IPS DF 19.7 (cell line): ENCODE results near the gene LTV1.
"Not testable (repeated sequence)": the region's sequence is repeated elsewhere in the genome, so short reads cannot be mapped to it uniquely, and the experiment has no call there.

Experiments used
- DNase-seq: peaks from one replicate; pipeline ENCODE4 v3.0.0-alpha.2; 2013; ENCODE audit warnings: low read depth, low spot score

Gene LTV1

DNA sequence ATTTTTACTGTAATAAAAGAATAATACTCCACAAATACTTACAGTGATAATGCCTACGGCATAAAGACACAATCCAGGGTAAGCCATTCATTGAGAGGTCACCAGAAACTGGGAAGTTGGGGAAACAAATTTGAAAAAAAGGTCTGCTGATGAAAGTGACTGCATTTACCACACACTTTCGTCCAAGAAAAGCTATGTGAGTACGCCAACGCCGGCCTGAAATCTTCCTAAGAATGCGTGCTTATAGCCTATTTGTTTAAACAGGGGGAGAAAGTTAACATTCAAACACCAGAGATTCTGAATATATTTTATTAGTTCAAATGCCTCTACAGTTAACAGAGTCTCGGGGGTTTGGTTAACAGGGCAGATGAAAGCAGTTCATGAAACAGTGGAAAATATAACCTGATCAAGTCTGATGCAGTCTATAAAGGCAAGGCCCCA is 657 bp upstream of the LTV1 start:
- DNase-seq, result no peak

DNA sequence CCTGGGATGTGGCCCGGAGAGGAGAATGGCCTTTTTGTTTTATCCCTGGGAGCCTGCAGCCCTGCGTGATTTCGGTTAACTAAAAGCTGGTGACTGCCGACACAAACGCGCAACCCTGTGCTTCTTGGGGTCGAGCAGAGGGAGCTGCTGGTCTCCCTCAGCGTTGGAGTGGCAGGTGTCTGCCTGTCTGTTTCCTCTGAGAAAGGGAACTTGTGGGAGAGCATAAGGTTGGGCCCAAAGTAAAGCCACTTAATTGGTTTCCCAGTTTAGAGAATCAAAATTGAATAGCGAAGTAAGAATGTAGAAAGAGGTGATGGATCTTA is 500 bp downstream of the LTV1 start:
- DNase-seq, result no peak

DNA sequence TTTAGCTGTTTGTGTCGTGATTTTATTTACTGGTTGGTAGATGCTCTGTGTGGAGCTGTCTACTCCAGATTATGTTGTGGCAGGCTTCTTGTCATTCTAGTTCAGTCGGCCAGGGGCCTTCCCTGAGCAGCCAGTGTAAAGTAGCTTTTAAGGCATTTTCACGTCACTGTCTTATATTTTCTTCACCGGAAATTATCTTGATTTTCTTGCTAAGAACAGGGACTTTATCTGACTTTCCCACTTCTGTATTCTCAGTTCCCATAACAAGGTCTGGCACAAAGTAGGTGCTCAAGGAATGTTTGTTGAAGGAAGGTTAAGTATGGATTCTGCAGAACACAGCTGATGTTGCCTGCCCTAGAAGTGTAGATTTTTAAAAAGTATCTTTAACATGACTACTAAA is 868 bp downstream of the LTV1 start:
- DNase-seq, result no peak

DNA sequence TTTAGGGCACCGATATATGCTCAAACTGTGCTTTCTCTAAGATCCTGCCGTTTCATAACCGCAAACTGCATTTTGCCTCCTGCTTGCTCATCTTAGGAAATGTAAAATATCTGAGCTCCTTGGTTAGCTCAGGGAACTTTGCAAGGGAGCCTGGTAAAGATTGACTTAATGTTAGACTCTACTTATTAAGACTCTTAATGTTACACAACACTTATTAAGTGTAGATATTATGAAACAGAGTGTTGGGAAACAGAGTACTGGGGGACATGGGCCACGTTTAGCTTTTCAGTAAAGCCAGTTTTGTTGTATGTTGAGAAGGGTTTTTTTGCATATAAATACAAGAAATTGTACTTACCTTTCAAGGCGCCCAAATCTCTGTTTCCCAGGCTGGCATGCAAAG is 1.9 kb downstream of the LTV1 start:
- DNase-seq, result no peak

DNA sequence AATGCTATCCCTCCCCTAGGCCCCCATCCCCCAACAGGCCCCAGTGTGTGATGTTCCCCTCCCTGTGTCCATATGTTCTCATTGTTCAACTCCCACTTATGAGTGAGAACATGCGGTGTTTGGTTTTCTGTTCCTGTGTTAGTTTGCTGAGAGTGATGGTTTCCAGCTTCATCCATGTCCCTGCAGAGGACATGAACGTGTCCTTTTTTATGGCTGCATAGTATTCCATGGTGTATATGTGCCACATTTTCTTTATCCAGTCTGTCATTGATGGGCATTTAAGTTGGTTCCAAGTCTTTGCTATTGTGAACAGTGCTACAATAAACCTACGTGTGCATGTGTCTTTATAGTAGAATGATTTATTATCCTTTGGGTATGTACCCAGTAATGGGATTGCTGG is 8.6 kb downstream of the LTV1 start:
- not testable (repeated sequence) for DNase-seq

DNA sequence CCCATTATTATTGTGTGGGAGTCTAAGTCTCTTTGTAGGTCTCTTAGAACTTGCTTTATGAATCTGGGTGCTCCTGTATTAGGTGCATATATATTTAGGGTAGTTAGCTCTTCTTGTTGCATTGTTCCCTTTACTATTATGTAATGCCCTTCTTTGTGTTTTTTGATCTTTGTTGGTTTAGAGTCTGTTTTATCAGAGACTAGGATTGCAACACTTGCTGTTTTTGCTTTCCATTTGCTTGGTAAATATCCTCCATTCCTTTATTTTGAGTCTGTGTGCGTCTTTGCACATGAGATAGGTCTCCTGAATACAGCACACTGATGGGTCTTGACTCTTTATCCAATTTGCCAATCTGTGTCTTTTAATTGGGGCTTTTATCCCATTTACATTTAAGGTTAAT is 11.9 kb downstream of the LTV1 start:
- DNase-seq, result not testable (repeated sequence)

DNA sequence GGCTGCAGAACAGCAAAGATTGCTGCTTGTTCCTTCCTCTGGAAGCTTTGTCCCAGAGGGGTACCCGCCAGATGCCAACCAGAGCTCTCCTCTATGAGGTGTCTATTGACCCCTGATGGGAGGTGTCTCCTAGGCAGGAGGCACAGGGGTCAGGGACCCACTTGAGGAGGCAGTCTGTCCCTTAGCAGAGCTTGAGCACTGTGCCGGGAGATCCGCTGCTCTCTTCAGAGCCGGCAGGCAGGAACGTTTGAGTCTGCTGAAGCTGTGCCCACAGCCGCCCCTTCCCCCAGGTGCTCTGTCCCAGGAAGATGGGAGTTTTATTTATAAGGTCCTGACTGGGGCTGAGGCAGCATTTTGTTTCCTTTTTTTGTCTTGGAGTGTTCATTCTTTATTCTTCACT is 13.6 kb downstream of the LTV1 start:
- DNase-seq, result not testable (repeated sequence)

DNA sequence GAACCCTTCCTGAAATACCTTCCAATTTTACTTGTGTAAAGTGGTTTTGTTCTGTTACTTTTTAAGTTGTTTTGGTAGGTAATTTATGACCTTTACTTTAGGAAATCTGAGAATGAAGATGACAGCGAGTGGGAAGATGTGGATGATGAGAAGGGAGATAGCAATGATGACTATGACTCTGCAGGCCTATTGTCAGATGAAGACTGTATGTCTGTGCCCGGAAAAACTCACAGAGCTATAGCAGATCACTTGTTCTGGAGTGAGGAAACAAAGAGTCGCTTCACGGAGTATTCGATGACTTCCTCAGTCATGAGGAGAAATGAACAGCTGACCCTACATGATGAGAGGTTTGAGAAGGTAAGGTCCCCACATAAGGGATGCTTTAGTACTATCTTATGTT is 14.5 kb downstream of the LTV1 start:
- DNase-seq, result no peak

DNA sequence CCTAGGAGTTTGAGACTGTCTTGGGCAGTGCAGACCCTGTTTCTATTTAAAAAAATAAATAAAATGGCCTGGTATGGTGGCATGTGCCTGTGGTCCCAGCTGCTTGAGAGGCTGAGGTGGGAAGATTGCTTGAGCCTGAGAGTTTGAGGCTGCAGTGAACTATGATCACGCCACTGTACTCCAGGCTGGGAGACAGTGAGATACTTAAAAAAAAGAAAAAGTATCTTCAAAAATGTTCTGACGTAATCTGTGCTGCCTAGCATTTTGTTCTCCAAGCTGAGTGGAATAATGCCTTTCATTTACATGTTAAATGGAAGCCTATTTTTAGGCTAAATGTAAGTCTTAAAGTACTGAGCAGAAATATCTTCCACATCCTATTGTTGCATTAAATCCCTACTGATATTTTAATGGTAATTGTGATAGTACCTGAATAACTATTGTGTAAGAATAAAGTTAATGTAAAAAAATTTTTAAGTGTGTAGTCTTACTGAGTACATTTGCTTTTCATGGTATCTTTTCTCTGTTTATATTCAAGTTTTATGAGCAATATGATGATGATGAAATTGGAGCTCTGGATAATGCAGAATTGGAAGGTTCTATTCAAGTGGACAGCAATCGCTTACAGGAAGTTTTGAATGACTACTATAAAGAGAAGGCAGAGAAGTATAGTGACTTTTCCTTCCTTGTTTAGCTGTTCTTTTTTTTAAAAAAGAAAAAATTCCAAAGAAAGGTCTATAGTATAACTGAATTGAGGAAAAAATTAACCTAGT is 16.9 kb downstream of the LTV1 start:
- DNase-seq, result no peak

DNA sequence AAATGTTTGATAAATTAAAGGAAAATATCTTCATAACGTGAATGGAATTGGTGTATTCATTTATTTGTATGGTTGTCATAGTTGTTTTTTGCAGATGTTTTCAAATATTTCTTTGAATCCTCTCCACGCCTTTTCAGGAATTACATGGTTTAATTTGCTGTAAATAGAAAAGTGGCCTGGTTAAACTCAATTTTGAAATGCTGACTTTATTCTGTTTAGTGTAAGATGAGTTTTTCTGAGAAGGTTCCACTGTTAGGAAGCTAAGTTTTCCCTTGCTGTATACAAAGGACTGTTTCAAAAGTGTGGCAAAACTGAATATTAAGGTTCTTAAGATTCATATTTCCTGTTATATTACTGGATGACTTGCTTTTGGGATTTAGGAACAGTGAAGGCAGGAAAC is 20.6 kb downstream of the LTV1 start:
- no peak for DNase-seq

DNA sequence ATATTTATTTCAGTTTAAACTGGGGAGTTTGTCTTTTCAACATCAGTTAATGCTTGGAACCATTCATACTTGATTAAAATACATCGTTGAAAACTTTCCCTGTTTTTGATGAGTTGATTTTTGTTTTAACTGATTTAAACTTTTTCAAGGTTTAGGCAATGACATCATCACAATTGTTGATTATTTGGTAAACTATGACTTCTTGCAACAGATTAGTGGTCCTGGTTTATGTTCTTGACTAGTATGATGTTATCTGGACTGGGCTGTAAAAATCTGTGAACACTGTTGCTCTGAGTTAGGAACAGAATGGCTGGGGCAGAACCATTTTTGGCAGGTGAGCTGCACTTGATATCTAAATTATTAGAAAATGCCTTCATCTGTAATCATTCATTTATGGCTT is 21.1 kb downstream of the LTV1 start, which contains the start of gene ZC2HC1B:
TSS of gene ZC2HC1B (plus strand) at position 241 of the 400 bp plus-strand sequence. CDS start at position 307, 66 bp downstream.
- no peak for DNase-seq

DNA sequence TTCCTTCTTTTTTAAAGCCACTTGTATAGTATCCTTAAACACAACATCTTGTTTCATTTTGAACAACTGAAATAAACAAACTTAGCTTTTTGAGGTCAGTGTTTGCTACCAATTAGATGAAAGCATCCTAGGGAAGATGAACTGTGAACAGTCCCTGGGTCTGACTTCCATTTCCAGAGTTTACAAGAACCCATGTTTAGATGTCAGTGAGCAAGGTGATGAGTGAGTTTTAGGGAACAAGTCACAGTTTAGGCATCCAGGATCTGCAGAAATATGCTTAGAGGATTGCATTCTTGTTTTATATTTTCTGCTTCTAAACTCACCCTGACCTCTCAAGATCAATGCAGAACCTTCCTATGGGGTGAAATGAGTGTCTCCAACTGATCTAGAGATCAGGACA is 24.1 kb downstream of the LTV1 start:
- no peak for DNase-seq

DNA sequence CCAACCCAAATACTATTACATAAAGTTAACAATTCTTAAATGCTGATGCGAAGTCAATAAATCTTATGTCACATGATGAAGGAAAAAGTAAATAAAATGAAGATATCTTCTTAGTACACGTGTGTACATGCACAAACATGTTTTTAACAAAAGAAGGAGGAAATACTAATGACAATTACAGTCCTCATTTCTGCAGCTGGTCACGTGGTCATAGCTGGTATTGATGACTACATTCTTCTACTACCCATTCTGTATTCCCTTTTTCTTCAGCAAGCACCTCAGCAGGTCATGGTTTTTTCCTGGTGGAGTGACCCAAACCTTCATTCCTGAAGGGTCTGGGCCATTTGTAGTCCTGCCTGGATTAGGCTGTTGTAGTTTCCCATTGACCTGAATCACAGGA is 25.7 kb downstream of the LTV1 start:
- DNase-seq, result not testable (repeated sequence)

DNA sequence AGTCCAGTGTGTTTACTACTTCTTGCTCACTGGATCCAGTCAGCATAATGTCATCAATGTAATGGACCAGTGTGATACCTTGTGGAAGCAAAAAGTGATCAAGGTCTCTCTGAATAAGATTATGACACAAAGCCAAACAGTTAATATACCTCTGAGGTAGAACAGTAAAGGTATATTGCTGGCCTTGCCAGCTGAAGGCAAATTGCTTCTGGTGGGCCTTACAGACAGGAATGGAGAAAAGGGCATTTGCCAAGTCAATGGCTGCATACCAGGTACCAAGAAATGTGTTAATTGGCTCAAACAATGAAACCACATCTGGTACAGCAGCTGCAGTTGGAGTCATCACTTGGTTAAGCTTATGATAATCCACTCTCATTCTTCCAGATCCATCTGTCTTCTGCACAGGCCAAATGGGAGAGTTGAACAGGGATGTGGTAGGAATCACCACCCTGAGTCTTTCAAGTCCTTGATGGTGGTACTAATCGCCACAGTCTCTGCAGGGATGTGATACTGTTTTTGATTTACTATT is 28.1 kb downstream of the LTV1 start:
- DNase-seq, result not testable (repeated sequence)

DNA sequence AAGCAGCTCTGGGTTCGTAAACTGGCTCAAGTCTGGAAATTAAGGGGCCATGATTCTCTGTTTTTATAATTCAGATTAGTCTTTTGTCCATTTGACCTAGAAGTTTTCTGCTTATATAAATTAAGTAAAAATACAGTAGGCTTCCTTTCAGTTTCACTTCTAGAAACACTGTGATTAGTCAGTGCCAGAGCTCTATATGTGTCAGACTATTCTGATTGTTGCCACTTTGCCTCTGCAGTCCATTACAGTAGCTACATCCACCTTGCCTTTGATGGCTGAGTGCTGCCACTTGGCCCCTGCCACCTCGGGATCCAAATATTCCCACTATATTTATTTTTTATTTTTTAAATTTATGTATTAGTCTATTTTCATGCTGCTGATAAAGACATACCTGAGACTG is 29.1 kb downstream of the LTV1 start:
- DNase-seq, result no peak

DNA sequence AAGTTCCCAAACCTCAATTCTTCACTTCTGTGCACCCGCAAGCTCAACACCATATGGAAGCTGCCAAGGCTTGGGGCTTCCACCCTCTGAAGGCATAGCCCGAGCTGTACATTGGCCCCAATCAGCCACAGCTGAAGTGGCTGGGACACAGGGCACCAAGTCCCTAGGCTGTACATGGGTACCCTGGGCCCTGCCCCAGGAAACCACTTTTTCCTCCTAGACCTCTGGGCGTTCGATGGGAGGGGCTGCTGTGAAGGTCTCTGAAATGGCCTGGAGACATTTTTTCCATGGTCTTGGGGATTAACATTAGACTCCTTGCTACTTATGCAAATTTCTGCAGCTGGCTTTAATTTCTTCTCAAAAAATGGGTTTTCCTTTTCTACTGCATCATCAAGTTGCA is 30.5 kb downstream of the LTV1 start:
- DNase-seq, result not testable (repeated sequence)

DNA sequence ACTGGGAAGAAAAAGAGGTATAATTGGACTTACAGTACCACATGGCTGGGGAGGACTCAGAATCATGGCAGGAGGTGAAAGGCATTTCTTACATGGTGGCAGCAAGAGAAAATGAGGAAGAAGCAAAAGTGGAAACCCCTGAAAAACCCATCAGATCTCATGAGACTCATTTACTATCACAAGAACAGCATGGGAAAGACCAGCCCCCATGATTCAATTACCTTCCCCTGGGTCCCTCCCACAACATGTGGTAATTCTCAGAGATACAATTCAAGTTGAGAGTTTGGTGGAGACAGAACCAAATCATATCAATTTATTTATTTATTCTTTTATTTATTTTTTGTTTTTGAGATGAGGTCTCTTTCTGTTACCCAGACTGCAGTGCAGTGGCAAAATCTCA is 31.4 kb downstream of the LTV1 start:
- DNase-seq, result not testable (repeated sequence)

DNA sequence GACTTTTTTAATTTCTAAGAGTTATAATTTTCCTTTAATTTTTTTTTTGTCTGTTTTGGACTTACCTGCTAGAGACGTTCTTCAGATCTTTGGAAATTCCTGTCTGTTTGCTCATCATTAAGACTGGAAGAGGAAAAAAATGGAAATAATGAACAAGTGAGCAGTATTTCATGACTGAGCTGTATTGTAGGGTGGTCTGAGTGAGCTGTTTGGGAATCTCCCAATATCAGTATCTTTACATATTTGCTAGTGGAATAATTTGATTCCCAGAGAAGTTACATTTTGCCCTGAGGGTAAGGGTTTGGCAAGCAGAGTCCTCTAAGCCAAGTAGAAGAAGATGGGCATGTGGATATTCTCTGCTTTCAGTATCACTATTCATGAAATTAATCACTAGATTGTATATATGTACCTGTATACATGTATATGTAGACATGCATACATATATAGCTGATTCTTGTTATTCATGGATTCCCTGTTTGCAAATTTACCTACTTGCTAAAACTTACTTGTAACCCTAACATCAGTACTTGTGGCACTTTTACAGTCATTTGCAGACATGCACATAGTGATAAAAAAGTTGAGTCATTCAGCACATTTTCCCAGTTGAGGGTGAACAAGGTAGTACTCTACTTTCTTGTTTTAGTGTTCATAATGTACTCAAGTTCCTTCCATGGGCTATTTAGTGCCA is 34.6 kb downstream of the LTV1 start:
- no peak for DNase-seq

DNA sequence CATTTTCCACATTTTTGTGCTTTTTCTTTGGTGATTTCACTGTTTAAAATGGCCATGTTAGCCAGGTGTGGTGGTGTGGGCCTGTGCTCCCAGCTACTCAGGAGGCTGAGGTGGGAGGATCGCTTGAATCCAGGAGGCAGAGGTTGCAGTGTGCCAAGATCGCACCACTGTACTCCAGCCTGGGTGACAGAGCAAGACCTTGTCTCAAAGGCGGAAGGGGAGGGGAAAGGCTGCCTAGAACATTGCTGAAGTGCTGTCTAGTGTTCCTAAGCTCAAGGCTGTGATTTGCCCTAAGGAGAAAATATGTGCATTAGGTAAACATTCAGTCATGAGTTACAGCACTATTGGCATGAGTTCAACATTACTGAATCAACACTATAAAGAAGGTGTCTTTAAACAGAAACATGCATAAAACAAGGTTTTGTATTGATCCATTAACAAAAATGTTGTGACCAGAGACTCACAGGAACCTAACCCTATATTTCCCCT is 35.2 kb downstream of the LTV1 start:
- DNase-seq, result no peak

DNA sequence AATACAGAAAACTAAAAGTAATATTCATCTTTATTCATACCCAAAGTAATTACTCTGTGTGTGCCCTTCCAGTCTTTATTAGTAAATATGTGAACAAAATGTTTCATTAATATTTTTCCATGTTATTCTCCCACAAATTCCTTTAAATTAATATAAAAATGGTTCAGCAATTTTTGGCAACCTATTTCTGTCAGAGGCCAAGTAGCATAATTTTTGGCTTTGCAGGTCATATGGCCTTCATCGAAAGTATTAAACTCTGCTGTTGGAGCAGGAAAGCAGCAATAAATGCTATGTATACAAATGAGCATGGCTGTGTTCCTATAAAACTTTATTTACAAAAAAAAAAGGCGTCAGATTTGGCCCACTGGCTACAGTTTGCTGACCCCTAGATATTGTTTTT is 37.3 kb downstream of the LTV1 start:
- no peak for DNase-seq

DNA sequence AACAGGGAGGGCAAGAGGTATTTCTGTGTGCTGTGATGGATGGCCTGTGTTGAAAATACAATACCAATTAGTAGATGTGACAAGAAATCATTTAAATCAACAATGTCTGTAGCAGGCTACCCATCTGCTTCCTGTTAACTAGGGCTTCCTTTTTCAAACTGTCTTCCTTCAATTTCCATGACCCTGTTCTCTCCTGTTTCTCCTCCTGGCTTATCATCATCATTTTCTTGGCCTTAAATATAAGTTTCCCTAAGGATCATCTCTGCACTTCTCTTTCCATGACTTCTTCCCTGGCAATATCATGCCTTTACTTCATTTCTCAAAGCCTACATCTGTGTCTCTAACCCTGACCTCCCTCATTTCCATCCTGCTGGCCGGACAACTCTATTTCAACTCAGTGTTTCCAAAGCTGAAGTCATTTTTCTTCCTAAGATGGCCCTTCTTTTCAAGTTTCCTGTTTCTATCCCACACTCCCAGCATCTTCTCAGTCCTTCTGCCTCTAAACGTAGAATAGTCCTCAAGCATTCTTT is 39.3 kb downstream of the LTV1 start:
- no peak for DNase-seq

DNA sequence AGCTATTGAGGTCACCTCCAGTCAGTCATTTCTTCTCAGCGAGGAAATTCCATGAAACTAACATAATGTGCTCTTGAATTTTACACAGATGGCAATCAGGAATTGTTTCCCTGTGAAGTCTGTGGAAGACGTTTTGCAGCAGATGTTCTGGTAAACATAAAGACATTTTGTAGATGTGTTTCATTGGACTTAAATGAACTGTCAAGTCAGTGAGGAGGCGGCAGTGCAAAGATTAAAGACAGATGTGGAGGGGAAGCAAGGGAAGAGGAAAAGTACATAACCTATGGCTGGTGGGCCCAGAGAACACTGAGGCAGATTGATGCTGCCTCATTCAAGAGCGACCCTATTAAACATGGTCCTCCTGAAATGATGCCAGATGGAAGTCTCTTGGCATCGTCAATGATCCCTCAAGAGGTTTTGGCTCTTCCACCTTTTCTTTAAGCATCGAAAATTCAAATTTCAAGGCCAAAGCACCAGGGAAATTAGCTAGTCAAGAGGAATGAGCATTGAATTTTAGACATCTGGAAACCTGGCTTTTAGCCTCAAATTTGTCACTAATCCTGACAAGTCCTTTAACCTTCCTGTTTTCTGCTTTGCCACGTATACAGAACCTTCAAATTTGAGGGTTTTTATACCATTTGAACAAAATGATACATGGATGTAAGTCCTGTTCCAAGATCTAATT is 41.2 kb downstream of the LTV1 start:
- DNase-seq, result no peak
